Activated CD4-positive, alpha-beta T cell treated with anti-CD3 and anti-CD28 coated beads, Interleukin-2, amount 10 ng/mL, durations not matched to agents 24 days and 14 days (primary cell): ENCODE results near the gene PACS2. TPM values are rescaled to one million over a fixed set of nuclear protein-coding genes. Genes with fewer than 3 reads are reported as not detected.
"Not testable (repeated sequence)": the region's sequence is repeated elsewhere in the genome, so short reads cannot be mapped to it uniquely, and the experiment has no call there.

Experiments used
- DNase-seq: peaks from one replicate; pipeline ENCODE4 v3.0.0; 2022
- H3K27ac Mint-ChIP-seq: one replicate; pipeline ENCODE4 v1.8.0; 2022; ENCODE audit warnings: mild to moderate bottlenecking, mixed read lengths
- H3K27me3 Mint-ChIP-seq: one replicate; pipeline ENCODE4 v1.8.0; 2022; ENCODE audit warnings: mixed read lengths
- H3K36me3 Mint-ChIP-seq: one replicate; pipeline ENCODE4 v1.8.0; 2022; ENCODE audit warnings: low read depth, mild to moderate bottlenecking, mixed read lengths
- H3K4me1 Mint-ChIP-seq: one replicate; pipeline ENCODE4 v1.8.0; 2021; ENCODE audit warnings: mixed read lengths
- H3K4me3 Mint-ChIP-seq: one replicate; pipeline ENCODE4 v1.8.0; 2022; ENCODE audit warnings: mild to moderate bottlenecking, moderate library complexity, mixed read lengths
- H3K9me3 Mint-ChIP-seq: one replicate; pipeline ENCODE4 v1.8.0; 2021; ENCODE audit warnings: mixed read lengths
- intact Hi-C: fragments of 100-400 bp; cut with micrococcal nuclease; formaldehyde crosslinking; loops from one replicate; pipeline ENCODE4 v1.15.1; 2023
- total RNA-seq: library from RNA; stranded (reverse); gene quantifications from 2 replicates; pipeline ENCODE4 v1.2.3, GENCODE V29; 2022

Gene PACS2
- total RNA-seq, 1 donor from 2014 or later = 33.9 TPM

DNA sequence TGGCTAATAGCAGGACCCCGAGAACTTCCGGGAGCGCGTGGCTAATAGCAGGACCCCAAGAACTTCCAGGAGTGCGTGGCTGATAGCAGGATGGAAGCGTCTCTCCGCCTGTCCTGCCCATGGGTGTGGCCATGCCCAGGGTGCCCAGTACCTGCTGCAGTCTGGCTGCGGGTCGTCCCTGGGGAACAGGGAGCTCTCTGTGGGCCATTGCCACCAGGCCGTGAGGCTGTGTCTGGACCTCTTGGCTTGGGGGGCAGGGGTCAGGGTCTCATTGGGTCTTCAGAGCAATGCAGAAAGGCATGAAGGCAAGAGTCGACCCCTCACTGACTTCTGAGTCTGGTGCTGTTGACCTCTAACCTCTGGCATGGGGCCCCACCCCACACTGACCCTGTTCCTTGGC, 35.4 kb downstream of the PACS2 start:
- no peak for DNase-seq
- intact Hi-C loops = no loop called here
- Mint-ChIP-seq H3K27me3 (no peaks in the 10 kb centered on the region), H3K4me1 (peaks cover 2% of the 10 kb centered on the region), H3K27ac (no peak overlapping the region), H3K9me3 (no peaks in the 10 kb centered on the region), H3K4me3 (no peak overlapping the region), H3K36me3 (no peaks in the 10 kb centered on the region)

DNA sequence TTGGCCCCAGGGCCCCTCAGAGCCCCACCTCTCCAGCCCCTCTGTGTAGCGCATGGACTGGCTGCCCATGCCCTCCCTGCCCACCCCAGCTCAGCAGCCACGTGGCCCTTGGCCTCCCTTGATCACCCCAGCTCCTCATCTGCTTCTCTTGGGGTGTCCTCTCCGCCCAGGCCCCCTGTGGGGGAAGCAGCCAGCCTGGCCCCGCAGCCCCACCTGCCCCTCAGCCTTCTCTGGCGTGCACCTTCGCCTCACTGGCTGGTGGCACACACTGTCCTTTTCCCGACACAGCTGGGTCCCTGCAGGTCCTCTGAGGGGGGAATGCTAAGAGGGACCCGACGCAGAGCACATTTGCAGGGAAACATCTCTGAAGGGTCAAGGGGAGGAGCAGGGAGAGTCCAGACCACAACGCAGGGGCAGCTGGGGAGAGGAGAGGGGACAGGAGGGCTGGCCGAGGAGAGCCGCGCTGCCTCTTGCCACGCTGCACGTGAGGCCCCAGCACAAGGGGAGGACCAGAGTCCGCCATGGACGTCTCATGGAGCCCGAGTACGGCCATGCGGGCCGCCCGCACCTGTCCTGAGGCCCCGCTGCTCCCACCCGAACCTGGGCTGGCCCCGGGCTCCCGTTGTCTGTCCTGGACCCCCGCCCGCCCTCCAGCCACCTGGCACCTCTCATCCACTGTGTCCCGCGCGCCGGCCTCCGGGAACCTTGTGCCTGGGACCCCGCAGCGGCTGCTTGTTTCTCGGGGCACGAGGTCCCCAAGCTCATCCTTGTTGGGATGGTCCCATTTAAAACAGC, 36.1 kb downstream of the PACS2 start:
- H3K27me3 Mint-ChIP-seq = no peaks in the 10 kb centered on the region
- intact Hi-C loops = no loop called here

DNA sequence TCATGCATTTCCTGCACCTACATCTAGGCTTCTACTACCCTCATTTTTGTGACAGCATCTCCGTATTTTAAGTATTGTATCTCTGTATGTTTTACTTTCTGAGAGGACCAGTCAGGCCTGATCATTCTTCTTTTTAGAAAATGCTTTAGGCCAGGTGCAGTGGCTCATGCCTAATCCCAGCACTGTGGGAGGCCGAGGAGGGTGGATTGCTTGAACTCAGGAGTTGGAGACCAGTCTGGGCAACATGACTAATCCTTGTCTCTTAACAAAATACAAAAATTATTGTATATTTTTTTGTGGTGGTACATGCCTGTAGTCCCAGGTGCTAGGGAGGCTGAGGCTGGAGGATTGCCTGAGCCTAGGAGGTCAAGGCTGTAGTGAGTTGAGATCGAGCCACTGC, 36.9 kb downstream of the PACS2 start:
- H3K4me1 Mint-ChIP-seq = peaks cover 2% of the 10 kb centered on the region
- DNase-seq = no peak
- H3K27me3 Mint-ChIP-seq = no peaks in the 10 kb centered on the region
- no peak overlapping the region for H3K27ac Mint-ChIP-seq
- no peak overlapping the region for H3K4me3 Mint-ChIP-seq
- intact Hi-C loops = no loop called here
- H3K9me3 Mint-ChIP-seq = no peaks in the 10 kb centered on the region
- H3K36me3 Mint-ChIP-seq = no peaks in the 10 kb centered on the region

More for the DNA sequence above, 36.1 kb downstream of the PACS2 start:
- Mint-ChIP-seq H3K27ac (no peak overlapping the region), H3K4me3 (no peak overlapping the region), H3K36me3 (no peaks in the 10 kb centered on the region), H3K4me1 (peaks cover 2% of the 10 kb centered on the region), H3K9me3 (no peaks in the 10 kb centered on the region)
- no peak for DNase-seq

DNA sequence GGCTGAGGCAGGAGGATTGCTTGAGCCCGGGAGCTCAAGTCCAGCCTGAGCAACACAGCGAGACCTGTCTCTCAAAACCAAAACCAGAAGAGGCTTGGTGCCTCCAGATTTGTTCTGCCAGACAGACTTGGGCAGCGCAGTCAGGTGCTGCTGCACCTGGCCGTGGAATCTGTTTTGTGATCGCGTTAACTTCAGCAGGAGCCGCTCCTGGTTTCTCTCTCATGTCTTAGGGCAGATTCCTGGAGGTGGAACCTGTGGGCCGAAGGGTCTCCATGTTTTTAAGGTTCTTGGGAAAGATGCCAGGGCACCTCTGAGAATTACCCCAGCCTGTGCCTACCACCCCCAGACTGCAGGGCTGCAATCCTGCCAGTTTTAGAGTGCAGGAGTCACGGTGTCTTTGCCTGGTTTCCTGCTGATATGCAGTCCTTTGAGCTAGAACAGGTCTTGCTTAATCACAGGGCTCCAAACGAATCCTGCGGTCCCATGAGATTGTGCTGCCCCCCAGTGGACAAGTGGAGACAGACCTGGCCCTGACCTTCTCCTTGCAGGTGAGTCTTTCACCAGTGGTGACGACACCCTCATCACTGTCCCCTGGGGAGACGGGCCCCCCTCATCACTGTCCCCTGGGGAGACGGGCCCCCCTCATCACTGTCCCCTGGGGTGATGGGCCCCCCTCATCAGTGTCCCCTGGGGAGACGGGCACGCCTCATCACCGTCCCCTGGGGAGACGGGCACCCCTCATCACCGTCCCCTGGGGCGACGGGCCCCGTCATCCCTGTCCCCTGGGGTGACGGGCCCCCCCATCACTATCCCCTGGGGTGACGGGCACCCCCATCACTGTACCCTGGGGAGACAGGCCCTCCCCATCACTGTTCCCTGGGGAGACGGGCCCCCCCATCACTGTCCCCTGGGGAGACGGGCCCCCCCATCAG, 37.6 kb downstream of the PACS2 start:
- Mint-ChIP-seq H3K36me3 (no peaks in the 10 kb centered on the region), H3K27ac (no peak overlapping the region), H3K4me1 (peaks cover 2% of the 10 kb centered on the region), H3K9me3 (no peaks in the 10 kb centered on the region), H3K27me3 (no peaks in the 10 kb centered on the region), H3K4me3 (no peak overlapping the region)
- DNase-seq = peak; percentile 96
- intact Hi-C loops = loop anchor here (1.0 kb wide), 2 partner anchors 149 to 262 kb away; no protein-coding TSS in a partner anchor

DNA sequence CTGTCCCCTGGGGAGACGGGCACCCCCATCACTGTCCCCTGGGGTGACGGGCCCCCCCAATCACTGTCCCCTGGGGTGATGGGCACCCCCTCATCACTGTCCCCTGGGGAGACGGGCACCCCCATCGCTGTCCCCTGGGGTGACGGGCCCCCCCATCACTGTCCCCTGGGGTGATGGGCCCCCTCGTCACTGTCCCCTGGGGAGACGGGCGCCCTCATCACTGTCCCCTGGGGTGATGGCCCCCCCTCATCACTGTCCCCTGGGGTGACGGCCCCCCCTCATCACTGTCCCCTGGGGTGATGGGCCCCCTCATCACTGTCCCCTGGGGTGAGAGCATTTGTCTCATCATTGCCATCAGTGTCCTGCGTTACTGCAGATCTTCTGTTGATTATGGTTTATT, 38.6 kb downstream of the PACS2 start:
- H3K9me3 Mint-ChIP-seq = no peaks in the 10 kb centered on the region
- no peak overlapping the region for H3K4me3 Mint-ChIP-seq
- H3K27me3 Mint-ChIP-seq = no peaks in the 10 kb centered on the region
- intact Hi-C loops = no loop called here
- DNase-seq = no peak
- peaks cover 2% of the 10 kb centered on the region for H3K4me1 Mint-ChIP-seq
- no peaks in the 10 kb centered on the region for H3K36me3 Mint-ChIP-seq
- H3K27ac Mint-ChIP-seq = no peak overlapping the region

DNA sequence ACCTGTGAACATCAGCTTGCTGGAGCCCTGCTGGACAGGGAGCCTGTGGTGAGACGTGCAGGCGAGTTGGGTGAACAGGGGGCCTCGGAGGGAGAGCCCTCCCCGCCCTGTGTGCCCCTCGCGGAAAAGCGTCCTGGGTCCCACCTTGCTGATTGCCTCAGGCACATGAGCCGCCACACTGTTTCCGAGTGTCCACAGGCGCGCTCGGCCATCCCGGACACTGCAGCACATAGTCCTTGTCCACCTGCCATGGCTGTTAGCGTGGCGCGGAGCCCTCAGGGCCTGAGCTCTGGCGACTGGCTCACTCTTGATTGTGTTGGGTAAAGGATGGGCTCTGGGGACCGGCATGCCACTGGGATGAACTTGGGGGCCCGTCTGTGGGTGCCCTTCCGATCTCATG, 40.0 kb downstream of the PACS2 start:
- Mint-ChIP-seq H3K4me3 (no peak overlapping the region), H3K27ac (no peak overlapping the region), H3K9me3 (no peaks in the 10 kb centered on the region), H3K4me1 (peaks cover 2% of the 10 kb centered on the region), H3K36me3 (no peaks in the 10 kb centered on the region), H3K27me3 (no peaks in the 10 kb centered on the region)
- no peak for DNase-seq
- intact Hi-C loops = no loop called here

DNA sequence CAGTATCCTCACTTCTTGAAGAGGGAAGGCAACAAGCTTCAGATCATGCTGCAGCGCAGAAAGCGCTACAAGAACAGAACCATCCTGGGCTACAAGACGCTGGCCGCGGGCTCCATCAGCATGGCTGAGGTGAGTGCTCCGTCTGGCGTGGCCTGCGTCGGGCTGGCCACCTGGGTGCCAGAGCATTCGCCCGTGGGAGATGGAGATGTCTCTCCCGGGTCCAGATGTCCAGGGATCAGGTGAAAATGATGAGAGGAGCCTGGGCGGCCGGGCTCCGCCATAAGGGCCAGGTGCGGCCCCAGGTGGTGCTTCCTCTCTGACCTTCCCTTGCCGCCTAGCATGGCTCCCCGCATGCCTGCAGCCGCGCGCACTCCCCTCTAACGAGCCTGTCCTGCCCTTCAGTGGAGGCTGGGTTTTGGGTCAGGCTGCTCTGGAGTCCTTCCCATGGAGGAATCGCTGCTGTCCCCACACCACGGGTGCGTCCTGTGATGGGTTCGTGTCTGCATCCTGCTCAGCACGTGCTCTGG, 40.6 kb downstream of the PACS2 start:
- intact Hi-C loops = no loop called here
- Mint-ChIP-seq H3K36me3 (no peaks in the 10 kb centered on the region), H3K4me1 (peaks cover 2% of the 10 kb centered on the region), H3K9me3 (no peaks in the 10 kb centered on the region), H3K27me3 (no peaks in the 10 kb centered on the region), H3K4me3 (no peak overlapping the region), H3K27ac (no peak overlapping the region)
- no peak for DNase-seq

DNA sequence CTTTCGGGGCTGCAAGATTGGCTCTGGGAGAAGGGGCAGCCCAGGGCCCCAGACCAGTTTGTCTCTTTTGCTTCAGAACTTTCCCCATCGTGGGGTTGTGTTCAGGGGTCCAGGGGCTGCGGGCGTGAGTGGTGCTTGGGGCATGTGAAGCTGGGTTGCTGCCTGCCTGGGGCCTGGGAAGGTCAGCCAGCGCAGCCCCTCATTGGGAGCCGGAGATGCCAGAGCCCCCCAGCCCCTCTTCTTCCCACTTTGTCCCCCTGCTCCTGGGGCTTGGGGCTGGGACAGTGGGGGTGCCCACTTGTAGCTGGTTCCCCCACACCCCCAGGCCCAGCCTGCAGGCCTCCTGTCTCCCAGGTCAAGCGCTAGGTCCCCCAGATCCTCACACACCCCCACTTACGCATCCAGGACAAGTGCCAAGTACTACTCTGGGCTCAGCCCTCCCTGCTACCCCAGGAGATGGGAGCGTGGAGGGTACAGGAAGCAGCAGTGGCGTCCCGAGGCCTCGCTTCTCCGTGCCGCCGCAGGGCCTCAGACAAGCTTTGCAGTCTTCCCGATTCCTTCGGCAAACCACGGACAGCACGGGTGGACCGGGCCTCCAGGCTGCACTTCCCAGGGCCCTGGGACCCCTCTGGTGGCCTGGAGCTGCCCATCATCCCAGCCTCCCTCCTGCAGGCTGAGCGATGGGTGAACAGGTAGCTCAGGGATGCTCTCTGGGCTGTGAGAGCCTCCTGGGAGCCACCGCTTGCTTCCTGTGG, 41.5 kb downstream of the PACS2 start:
- no peak overlapping the region for H3K4me3 Mint-ChIP-seq
- no peak for DNase-seq
- intact Hi-C loops = no loop called here
- peaks cover 2% of the 10 kb centered on the region for H3K4me1 Mint-ChIP-seq
- no peaks in the 10 kb centered on the region for H3K27me3 Mint-ChIP-seq
- H3K27ac Mint-ChIP-seq = no peak overlapping the region
- H3K36me3 Mint-ChIP-seq = no peaks in the 10 kb centered on the region
- no peaks in the 10 kb centered on the region for H3K9me3 Mint-ChIP-seq

DNA sequence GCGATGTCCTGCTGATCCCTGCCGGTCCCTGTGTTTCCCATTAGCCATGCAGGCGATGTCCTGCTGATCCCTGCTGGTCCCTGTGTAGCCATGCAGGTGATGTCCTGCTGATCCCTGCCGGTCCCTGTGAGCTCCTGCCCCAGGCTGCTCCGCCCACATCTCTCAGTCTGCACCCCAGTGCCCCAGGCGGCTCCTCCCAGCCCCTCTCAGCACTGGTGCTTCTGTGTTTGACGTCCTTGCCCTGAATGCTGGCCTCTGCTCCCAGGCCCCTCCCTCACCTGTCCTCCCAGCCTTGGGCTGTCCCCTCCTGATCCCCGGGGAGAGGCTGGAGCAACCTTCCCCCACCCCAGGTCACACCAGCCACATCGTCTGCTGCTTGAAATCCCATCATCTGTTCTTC, 42.4 kb downstream of the PACS2 start:
- no peak for DNase-seq
- Mint-ChIP-seq H3K4me3 (no peak overlapping the region), H3K27me3 (no peaks in the 10 kb centered on the region), H3K4me1 (peaks cover 2% of the 10 kb centered on the region), H3K27ac (no peak overlapping the region), H3K36me3 (no peaks in the 10 kb centered on the region), H3K9me3 (no peaks in the 10 kb centered on the region)
- intact Hi-C loops = no loop called here

DNA sequence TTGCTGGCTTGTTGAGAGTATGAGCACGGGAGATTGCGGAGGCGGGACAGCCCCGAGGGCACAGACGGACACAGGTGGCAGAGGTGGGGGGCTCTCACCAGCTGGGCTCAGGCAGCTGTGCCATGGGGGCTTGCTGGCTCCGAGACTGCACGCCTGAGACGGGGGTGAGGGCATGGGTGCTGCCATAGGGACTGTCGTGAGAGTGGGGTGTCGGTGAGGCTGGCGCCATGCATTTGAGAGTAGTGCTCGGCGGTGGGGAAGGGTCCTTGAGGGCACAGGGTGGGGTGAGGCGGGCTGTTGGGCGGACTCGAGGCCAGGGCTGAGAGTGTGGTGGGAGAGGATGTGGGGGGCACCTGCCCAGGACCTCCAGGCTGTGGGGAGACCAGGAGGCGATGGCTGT, 43.1 kb downstream of the PACS2 start:
- intact Hi-C loops = no loop called here
- no peaks in the 10 kb centered on the region for H3K9me3 Mint-ChIP-seq
- H3K4me3 Mint-ChIP-seq = no peak overlapping the region
- no peaks in the 10 kb centered on the region for H3K4me1 Mint-ChIP-seq
- no peaks in the 10 kb centered on the region for H3K36me3 Mint-ChIP-seq
- H3K27me3 Mint-ChIP-seq = no peaks in the 10 kb centered on the region
- no peak for DNase-seq
- H3K27ac Mint-ChIP-seq = no peak overlapping the region

DNA sequence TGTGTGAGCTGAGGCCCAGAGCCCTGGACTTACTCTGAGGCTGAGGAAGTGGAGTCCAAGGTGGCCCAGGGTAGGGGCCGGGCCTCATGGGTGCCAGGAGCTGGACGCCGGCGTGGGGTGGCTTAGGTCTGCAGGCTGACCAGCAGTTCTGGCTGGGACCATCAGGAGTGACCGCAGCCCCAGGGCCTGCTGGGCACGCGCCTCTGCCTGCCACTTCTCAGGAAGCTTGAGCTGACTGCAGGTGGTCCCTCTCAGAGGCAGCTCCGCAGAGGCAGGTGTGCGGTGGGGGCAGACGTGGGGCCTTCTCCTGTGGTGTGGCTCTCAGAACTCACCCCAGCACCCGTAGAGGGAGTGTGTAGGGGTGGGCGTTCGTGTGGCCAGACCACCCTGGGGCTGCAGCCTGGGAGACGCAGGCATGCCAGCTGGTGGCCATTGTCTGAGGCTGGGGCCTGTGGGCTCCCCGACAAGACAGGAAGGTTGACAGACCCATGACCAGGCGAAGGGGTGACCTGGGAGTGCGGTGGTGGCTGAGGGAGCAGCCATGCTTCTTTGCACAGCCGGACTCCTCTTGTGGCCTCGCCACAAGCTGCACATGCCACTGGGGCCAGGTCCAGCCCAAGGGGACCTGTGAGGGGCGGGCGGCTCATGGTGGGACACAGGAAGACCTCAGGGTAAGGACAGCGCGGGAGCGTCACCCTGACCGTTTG, 43.7 kb downstream of the PACS2 start:
- no peak overlapping the region for H3K27ac Mint-ChIP-seq
- intact Hi-C loops = no loop called here
- DNase-seq = no peak
- H3K9me3 Mint-ChIP-seq = no peaks in the 10 kb centered on the region
- no peaks in the 10 kb centered on the region for H3K4me1 Mint-ChIP-seq
- H3K4me3 Mint-ChIP-seq = no peak overlapping the region
- peaks cover 1% of the 10 kb centered on the region for H3K27me3 Mint-ChIP-seq
- no peaks in the 10 kb centered on the region for H3K36me3 Mint-ChIP-seq

DNA sequence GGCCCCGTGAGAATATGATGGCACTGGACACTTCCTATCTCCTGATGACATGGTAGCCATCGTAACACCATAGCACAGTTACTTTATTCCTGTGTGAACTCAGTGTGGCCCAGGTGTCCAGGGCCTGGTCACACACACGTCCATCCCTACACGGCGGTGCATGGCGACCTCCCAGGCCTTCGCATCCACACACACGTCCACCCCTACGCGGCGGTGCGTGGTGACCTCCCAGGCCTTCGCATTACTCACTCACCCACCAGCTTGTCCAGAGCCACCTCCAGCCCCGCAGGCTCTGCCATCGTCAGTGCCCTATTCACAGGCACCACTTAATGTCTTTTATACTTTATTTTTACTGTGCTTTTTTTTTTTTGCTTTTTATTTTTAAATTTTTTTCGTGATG, 44.4 kb downstream of the PACS2 start:
- no peak overlapping the region for H3K4me3 Mint-ChIP-seq
- H3K27ac Mint-ChIP-seq = no peak overlapping the region
- intact Hi-C loops = no loop called here
- H3K36me3 Mint-ChIP-seq = no peaks in the 10 kb centered on the region
- peaks cover 8% of the 10 kb centered on the region for H3K27me3 Mint-ChIP-seq
- no peak for DNase-seq
- H3K4me1 Mint-ChIP-seq = peaks cover 3% of the 10 kb centered on the region
- no peaks in the 10 kb centered on the region for H3K9me3 Mint-ChIP-seq

DNA sequence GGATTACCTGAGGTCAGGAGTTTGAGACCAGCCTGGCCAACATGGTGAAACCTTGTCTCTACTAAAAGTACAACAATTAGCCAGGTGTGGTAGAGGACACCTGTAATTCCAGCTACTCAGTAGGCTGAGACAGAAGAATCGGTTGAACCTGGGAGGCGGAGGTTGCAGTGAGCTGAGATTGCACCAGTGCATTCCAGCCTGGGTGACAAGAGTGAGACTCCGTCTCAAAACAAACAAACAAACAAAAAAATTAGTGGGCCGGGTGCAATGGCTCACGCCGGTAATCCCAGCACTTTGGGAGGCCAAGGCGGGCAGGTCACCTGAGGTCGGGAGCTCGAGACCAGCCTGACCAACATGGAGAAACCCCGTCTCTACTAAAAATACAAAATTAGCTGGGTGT, 46.9 kb downstream of the PACS2 start:
- DNase-seq, H3K9me3 Mint-ChIP-seq, H3K36me3 Mint-ChIP-seq, intact Hi-C loops, H3K27me3 Mint-ChIP-seq, H3K4me3 Mint-ChIP-seq, H3K4me1 Mint-ChIP-seq, H3K27ac Mint-ChIP-seq: not testable (repeated sequence)
